Activated T-helper 17 cell treated with anti-CD3 and anti-CD28 coated beads, Interleukin-2, amount 50 U/mL, for 72 hours (primary cell): Measurements from ENCODE around the gene HES6. TPM values are rescaled to one million over a fixed set of nuclear protein-coding genes. Genes with fewer than 3 reads are reported as not detected.

Experiments used
- ATAC-seq: fragments of 150-1000 bp; cut with Tn5 transposase; replicated peaks from 2 replicates; pipeline ENCODE4 v1.10.0; 2021; ENCODE audit warnings: mild to moderate bottlenecking, moderate library complexity
- H3K27ac Mint-ChIP-seq: one replicate; pipeline ENCODE4 v1.8.0; 2022; ENCODE audit warnings: mixed read lengths
- H3K27me3 Mint-ChIP-seq: one replicate; pipeline ENCODE4 v1.8.0; 2022; ENCODE audit warnings: mixed read lengths
- H3K36me3 Mint-ChIP-seq: one replicate; pipeline ENCODE4 v1.8.0; 2022; ENCODE audit warnings: low read depth, mild to moderate bottlenecking, mixed read lengths
- H3K4me1 Mint-ChIP-seq: one replicate; pipeline ENCODE4 v1.8.0; 2022; ENCODE audit warnings: mixed read lengths
- H3K4me3 Mint-ChIP-seq: one replicate; pipeline ENCODE4 v1.8.0; 2022; ENCODE audit warnings: mild to moderate bottlenecking, mixed read lengths
- H3K9me3 Mint-ChIP-seq: one replicate; pipeline ENCODE4 v1.8.0; 2022; ENCODE audit warnings: mixed read lengths
- total RNA-seq, 2 donors: library from RNA; stranded (reverse); gene quantifications; one replicate each; pipeline ENCODE4 v1.2.3, GENCODE V29; 2022

HES6 gene
- total RNA-seq, 2 donors from 2014 or later = 1.3 to 4.8 TPM

DNA sequence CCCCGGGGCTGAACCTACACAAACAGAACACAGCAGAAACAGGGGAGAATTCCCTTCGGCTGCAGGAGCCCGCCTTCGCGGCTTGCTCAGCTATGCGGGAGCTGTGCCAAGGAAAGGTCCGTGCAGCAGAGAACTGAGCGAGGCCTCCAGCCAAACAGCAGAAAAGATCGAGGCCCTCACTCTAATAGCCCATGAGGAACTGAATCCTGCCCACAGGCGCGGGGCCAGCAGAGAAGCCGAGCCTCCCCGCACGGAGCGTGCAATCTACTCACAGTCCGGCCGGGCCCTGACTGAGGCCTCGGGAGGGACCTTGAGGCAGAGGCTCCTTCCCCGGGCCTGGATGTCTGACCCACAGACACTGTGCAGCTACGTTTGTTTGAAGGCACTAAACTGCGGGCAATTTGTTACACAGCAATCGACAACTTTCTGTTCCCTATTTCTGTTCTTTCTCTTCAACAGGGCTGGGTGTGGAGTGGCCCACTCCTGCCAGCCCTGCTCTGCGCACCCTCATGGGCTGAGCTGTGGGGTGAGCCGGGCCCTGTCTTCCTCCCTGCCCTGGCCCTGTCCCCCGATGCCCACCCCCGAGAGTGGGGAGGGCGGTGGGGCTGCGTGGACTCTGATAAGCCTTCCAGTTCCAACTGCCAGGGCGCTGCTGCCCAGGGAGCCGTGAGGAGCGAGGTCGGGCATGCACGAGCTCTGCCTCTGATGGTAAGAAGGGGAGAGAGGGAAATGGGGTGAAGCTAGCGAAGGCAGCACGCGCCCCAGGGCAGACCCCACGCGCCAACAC, 13.7 kb downstream of the HES6 start:
- Mint-ChIP-seq H3K27me3 (no peaks in the 10 kb centered on the region), H3K4me1 (peaks cover 6% of the 10 kb centered on the region), H3K36me3 (no peaks in the 10 kb centered on the region), H3K27ac (no peak overlapping the region), H3K9me3 (no peaks in the 10 kb centered on the region), H3K4me3 (no peak overlapping the region)
- no peak for ATAC-seq

DNA sequence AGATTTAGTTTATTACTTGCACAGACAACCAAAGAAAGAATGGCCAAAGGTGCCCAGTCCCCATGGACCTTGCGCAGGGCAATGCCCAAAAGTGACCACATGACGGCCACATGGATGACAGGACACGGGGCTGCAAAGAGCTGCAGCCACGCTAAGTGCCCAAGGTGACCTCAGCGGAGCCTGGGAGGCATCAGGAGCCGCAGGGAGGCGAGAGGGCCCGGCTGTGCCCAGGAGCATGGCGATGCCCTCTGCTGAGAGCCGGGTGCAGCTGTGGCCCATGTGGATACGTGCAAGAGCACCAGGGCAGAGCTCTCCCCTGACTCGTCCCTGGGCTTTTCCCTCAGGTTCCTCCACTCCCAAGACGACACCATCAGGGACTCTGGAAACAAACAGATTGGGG, 14.7 kb downstream of the HES6 start:
- Mint-ChIP-seq H3K27me3 (no peaks in the 10 kb centered on the region), H3K4me3 (no peak overlapping the region), H3K9me3 (no peaks in the 10 kb centered on the region), H3K27ac (no peak overlapping the region), H3K4me1 (no peaks in the 10 kb centered on the region), H3K36me3 (no peaks in the 10 kb centered on the region)
- ATAC-seq = no peak

DNA sequence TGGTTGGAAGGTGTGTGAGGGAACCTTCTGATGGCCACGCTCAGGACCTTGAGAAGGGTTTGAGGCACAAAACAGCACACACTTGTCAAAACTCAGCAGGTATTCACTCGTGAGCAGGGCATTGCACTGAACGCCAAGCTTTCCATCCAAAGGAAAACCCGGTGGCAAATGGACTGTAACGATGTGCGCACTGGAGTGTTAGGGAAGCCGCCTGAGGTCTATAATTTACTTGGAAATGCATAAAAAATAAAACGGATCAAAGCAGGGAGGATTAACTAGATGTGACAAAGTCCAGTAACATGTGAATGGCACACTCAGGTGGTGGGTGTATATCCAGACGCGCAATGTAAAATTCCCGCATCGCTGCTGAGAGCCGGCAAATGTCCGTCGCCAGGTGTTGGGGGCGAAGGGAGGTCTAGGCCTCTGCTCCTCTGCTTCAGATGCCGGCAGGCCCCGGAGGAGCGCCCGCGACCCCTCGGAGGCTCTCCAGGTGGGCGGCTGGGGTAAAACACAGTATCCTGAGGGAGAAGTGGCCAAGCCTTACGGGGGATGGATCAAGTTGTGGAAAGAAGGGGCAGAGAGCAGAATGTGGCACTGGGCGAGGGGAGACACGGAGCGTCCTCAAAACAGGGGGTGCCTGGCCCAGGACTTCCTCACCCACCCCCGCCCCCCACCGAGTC, 15.3 kb downstream of the HES6 start:
- no peak for ATAC-seq
- no peaks in the 10 kb centered on the region for H3K4me1 Mint-ChIP-seq
- no peak overlapping the region for H3K27ac Mint-ChIP-seq
- H3K27me3 Mint-ChIP-seq = no peaks in the 10 kb centered on the region
- H3K36me3 Mint-ChIP-seq = no peaks in the 10 kb centered on the region
- no peaks in the 10 kb centered on the region for H3K9me3 Mint-ChIP-seq
- H3K4me3 Mint-ChIP-seq = no peak overlapping the region

DNA sequence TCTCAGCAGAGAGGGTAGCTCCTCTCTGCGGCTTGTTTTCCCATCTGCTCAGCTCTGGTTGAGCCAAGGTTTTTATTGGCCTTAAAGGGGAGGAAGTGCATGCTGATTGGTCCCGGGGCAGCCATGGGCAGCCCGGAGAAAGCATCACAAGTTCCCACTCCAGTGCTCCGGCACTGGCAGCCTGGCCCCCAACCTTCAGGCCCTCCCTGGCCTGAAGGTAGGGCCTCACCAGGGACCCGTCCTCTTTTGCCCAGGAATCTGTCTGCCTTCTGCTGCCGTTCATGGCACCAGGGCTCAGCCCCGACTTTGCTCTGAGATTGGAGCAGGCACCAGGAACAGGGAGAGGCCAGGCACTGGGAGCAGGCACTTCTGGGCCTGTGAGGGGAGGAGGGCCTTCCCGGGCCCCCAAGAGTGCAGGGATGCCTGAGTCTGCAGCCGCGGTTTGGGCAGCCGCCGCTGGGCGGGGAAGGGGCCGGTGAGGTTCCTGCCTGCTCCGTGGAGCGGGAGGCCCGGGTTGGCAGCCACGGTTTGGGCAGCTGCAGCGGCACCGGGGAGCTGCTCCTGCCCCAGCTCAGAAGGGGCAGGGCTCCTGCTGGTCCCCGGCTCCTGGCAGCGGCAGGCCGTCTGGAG, 18.8 kb downstream of the HES6 start:
- Mint-ChIP-seq H3K27me3 (peaks cover 6% of the 10 kb centered on the region), H3K27ac (no peak overlapping the region), H3K9me3 (no peaks in the 10 kb centered on the region), H3K4me3 (no peak overlapping the region), H3K4me1 (no peaks in the 10 kb centered on the region), H3K36me3 (no peaks in the 10 kb centered on the region)
- peak; percentile 34 for ATAC-seq

DNA sequence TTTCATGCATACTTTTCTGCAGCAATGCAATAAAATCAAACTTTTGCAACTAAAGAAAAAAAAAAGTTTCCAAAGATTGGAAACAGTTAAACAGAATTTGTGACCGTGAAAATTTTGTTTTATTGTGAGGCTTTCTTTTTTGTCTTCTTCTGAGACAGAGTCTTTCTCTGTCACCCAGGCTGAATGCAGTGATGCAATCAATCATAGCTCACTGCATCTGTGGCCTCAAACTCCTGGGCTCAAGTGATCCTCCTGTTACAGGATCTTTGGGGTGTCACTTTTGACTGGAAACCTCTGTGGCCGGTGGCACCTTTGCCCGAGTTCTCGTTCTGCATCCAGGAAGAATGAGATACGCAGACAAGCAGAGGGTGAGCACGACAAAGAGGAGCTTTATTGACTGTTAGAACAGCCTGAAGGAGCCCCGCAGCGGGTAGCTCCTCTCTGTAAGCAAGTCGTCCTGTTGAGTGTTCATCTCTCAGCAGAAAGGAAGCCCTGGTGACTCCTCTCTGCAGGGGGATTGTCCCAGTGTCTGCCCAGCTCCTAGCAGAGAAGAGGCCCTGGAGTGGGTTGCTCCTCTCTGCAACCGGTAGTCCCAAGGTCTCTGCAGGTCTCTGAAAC, 19.5 kb downstream of the HES6 start:
- Mint-ChIP-seq H3K27ac (no peak overlapping the region), H3K4me3 (no peak overlapping the region), H3K27me3 (peaks cover 7% of the 10 kb centered on the region), H3K36me3 (no peaks in the 10 kb centered on the region), H3K4me1 (no peaks in the 10 kb centered on the region), H3K9me3 (no peaks in the 10 kb centered on the region)
- no peak for ATAC-seq

DNA sequence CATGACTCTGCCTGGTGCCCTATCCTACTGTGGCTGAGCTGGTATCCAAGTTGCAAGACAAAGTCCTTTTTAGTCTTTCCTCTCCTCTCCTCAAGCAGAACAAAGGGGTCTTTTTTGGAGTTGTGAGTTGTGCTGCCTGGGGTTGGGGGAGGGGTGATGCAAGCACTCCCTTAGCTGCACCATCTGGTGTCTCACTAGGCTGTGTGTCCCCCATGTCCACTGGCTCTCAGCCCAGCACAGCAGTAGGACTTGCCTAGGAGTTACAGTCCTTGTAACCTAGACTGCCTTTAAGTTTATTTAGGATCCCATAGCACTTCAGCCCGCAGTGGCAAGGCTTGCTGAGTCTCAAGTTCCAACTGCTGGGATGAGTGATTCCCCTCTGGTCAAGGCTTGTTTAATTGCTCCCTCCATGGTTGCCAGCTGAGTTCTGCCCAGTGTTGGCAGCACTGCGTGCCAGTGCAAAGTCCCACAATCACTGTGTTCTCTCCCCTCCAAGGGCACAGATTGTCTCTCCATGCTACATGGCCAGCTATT, 23.1 kb downstream of the HES6 start:
- H3K4me1 Mint-ChIP-seq = no peaks in the 10 kb centered on the region

DNA sequence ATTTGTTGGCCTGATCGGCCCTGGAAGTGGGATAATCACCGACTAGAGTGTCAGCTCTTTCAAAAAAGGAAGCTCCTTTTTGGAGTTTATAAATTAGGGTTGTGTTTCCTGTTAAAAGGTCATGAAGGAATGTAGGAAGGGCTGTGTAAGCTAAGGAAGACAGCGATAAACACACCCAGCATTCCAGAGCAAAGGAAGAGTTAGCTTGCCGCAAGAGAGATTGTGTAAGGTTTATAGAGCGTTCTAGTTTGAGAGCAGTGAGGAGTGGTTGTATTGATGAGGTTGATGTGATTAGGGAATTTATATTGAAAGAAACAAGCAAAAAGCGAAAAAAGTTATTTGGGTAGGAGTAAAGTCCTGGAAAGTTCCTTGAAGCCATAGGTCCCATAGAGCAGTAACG, 32.8 kb downstream of the HES6 start:
- Mint-ChIP-seq H3K4me3 (no peak overlapping the region), H3K4me1 (peaks cover 5% of the 10 kb centered on the region), H3K36me3 (peaks cover 5% of the 10 kb centered on the region), H3K27me3 (no peaks in the 10 kb centered on the region), H3K27ac (no peak overlapping the region), H3K9me3 (no peaks in the 10 kb centered on the region)
- ATAC-seq = no peak

More for the DNA sequence above, 23.1 kb downstream of the HES6 start:
- no peak overlapping the region for H3K4me3 Mint-ChIP-seq
- no peak overlapping the region for H3K27ac Mint-ChIP-seq
- no peak for ATAC-seq
- H3K36me3 Mint-ChIP-seq = no peaks in the 10 kb centered on the region
- H3K9me3 Mint-ChIP-seq = no peaks in the 10 kb centered on the region
- peaks cover 19% of the 10 kb centered on the region for H3K27me3 Mint-ChIP-seq

DNA sequence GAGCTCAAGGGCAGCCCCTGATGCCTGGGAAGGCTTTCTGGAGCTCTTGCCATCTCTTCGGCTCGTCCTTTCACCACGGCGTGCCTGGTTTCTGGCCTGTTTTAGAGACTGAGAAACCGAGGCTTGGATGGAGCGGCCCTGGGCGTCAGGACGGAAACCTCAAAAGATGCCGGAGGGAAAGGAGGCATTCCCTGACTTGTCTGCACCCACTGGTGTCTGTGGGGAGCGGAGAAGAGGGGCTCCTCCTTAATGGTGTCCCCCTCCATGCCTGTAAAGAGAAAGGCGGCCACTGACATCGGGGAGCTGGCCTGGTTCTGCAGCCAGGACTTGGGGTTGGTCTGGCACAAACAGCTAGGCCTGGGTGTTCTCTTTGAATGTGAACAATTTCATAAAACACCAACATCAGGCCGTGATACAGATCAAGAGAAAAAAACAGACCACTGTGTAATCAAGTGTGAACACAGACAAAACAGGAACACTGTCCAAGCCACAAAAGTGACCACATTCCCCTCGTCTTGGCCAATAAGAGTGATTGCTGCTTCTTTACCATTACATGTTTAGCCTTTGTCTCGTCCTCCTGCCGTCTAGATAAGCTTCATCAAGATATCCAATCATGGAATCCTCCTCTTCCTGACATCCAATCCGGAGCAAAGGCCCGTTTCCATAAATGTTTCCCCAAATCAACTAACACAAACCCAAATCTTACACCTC, 35.7 kb downstream of the HES6 start:
- Mint-ChIP-seq H3K27me3 (no peaks in the 10 kb centered on the region), H3K4me1 (peaks cover 15% of the 10 kb centered on the region)

DNA sequence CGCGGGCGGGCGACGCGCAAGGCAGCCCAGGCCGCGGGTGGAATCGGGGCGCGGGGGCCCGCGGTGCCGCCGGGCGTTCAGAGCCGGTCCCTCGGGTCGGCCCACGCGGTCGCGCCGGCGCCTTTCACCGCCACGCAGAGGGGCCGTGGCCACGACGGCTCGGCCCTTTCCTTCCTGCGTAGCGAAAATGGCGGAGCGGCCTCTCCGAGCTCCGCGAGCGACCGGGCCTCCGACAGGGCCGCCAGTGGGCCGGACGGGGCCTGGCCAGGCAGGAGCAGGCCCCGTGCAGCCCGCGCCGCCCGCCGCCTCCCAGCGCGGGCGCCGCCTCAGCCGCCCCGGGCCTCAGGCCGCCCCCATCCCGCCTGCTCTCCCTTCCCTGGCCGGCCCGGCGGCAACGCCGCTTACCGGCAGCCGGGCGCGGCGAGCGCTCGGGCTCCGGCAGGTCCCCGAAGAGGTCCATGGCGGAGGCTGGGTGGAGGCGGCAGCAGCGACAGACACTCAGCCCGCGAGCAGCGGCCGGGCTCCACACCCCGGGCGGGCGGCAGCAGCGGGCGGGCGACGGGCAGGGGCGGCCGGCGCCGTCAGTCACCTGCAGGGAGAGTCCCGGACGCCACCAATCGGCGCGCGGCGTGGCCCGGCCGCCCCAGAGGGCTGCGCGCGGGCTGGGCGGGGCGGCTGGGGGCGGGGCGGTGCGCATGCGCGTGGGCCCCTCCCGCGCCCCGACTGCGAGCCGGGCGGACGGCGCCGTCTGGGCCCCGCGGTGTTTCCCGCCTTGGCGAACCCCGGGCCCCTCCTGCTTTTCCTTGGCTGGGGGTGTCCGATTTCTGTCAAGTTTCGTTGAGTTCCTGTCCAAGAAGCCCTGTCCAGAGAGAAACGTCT, 36.5 kb downstream of the HES6 start, which contains the start of gene ILKAP:
Gene ILKAP (minus strand): TSS at position 602 of the 879 bp plus-strand sequence. CDS start 142 bp downstream, at position 460.
- Mint-ChIP-seq H3K27me3 (no peaks in the 10 kb centered on the region), H3K9me3 (no peaks in the 10 kb centered on the region), H3K4me3 (peak within 1 kb of the TSS; percentile 91), H3K36me3 (peaks cover 23% of the 10 kb centered on the region), H3K27ac (peak within 1 kb of the TSS; percentile 93), H3K4me1 (peaks cover 19% of the 10 kb centered on the region)
- ATAC-seq = peak; percentile 98

More for the DNA sequence above, 35.7 kb downstream of the HES6 start:
- Mint-ChIP-seq H3K36me3 (peaks cover 23% of the 10 kb centered on the region), H3K9me3 (no peaks in the 10 kb centered on the region), H3K4me3 (peak overlapping the region; percentile 68), H3K27ac (peak overlapping the region; percentile 18)
- ATAC-seq = peak; percentile 20

DNA sequence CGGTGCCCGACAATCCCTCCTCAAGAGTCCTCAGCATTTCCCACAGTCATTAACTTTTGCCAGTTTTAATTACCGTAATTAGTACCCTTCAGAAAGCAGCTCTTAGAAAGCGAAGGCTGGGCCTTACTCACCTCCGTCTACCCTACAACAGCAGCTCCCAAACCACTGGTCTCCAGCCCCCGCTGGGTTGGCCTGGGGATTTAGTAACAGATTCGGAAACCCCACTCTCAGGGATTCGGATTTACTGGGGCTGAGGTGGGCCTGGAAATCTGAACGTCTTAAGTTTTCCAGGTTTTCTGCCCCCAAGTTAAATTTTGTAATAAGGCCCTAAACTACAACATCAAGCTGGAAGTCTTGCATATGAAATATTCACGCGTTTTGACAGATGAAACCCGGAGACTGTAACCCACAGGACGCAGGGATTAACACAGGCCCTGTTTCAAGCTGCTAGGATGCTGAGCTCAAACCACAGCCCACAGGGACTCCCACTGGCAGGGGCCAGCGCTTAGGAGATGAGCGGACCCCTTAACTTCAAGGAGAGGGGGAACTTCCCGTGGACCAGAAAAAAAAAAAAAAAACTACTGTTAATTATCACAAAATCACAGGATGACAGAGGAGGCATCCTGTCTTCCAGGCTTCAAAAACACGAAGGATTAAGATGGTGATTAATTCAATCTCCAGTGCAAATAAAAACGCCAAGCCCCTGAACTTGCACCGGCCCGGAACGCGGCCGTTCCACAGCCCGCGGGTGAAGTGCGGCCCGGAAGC, 37.3 kb downstream of the HES6 start:
- Mint-ChIP-seq H3K9me3 (no peaks in the 10 kb centered on the region), H3K4me3 (peak overlapping the region; percentile 91), H3K27ac (peak overlapping the region; percentile 93), H3K36me3 (peaks cover 23% of the 10 kb centered on the region), H3K27me3 (no peaks in the 10 kb centered on the region), H3K4me1 (peaks cover 22% of the 10 kb centered on the region)
- no peak for ATAC-seq

DNA sequence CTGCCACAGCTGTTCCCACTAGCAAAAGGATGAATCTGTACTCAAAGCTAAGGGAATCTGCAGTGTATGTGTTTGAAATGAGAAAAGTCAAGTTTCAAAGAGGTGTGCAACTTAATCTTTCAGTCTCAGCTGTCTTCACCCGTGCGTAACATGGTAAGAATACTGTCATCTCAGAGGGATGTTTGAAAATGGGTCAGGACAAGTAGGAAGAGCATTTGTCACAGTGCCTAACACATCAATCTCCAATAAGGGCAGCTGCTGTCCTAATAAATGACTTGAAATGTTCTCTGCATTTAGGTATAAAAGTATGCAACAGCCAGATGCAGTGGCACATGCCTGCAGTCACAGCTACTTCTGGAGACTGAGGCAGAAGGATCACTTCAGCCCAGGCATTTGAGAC, 49.4 kb downstream of the HES6 start:
- H3K9me3 Mint-ChIP-seq = no peaks in the 10 kb centered on the region
- no peak for ATAC-seq
- H3K27me3 Mint-ChIP-seq = no peaks in the 10 kb centered on the region
- H3K4me3 Mint-ChIP-seq = no peak overlapping the region
- H3K36me3 Mint-ChIP-seq = peaks cover 100% of the 10 kb centered on the region
- no peaks in the 10 kb centered on the region for H3K4me1 Mint-ChIP-seq
- no peak overlapping the region for H3K27ac Mint-ChIP-seq
